Activated CD4-positive, alpha-beta T cell treated with anti-CD3 and anti-CD28 coated beads for 48 hours (primary cell): ENCODE results near the gene FNDC3B.

Experiments
- DNase-seq: peaks from one replicate; pipeline ENCODE4 v3.0.0-alpha.2; 2020

The FNDC3B gene

GRCh38 chr3:172174513-172175253, 135.3 kb downstream of the FNDC3B start:
- DNase-seq: no peak

- no peak for DNase-seq
Measured at GRCh38 chr3:172175254-172175599, 135.8 kb downstream of the FNDC3B start.

- no peak for DNase-seq
Measured at GRCh38 chr3:172176061-172176770, 136.8 kb downstream of the FNDC3B start.

GRCh38 chr3:172177046-172177445, 137.7 kb downstream of the FNDC3B start:
- no peak for DNase-seq

GRCh38 chr3:172177803-172178316, 138.5 kb downstream of the FNDC3B start:
- no peak for DNase-seq

GRCh38 chr3:172179680-172180399, 140.5 kb downstream of the FNDC3B start:
- DNase-seq: no peak

GRCh38 chr3:172180473-172180872, 141.1 kb downstream of the FNDC3B start:
- no peak for DNase-seq

- DNase-seq: no peak
Measured at GRCh38 chr3:172181932-172182586, 142.7 kb downstream of the FNDC3B start.

GRCh38 chr3:172182797-172183196, 143.4 kb downstream of the FNDC3B start:
- no peak for DNase-seq

- DNase-seq: no peak
Measured at GRCh38 chr3:172184106-172184822, 144.9 kb downstream of the FNDC3B start.

GRCh38 chr3:172185907-172186306, 146.5 kb downstream of the FNDC3B start:
- DNase-seq: no peak

GRCh38 chr3:172186607-172187006, 147.2 kb downstream of the FNDC3B start:
- no peak for DNase-seq

- no peak for DNase-seq
Measured at GRCh38 chr3:172187511-172187910, 148.1 kb downstream of the FNDC3B start.

- DNase-seq: no peak
Measured at GRCh38 chr3:172188511-172188910, 149.1 kb downstream of the FNDC3B start.

GRCh38 chr3:172189213-172189612, 149.8 kb downstream of the FNDC3B start:
- DNase-seq: no peak

- no peak for DNase-seq
Measured at GRCh38 chr3:172189987-172190603, 150.7 kb downstream of the FNDC3B start.

GRCh38 chr3:172190980-172191379, 151.6 kb downstream of the FNDC3B start:
- no peak for DNase-seq

- DNase-seq: no peak
Measured at GRCh38 chr3:172191629-172192028, 152.3 kb downstream of the FNDC3B start.

GRCh38 chr3:172192830-172193415, 153.5 kb downstream of the FNDC3B start:
- no peak for DNase-seq

- DNase-seq: no peak
Measured at GRCh38 chr3:172193436-172193835, 154.1 kb downstream of the FNDC3B start.

GRCh38 chr3:172194702-172195406, 155.5 kb downstream of the FNDC3B start:
- no peak for DNase-seq
